HepG2 (cell line): ENCODE results near the gene METRNL. TPM values are rescaled to one million over a fixed set of nuclear protein-coding genes. Genes with fewer than 3 reads are reported as not detected.
A peak's percentile ranks its signal among the peaks of the same experiment; 100 is the strongest.

ENCODE experiments used
- AKNA ChIP-seq: sonication (generic); formaldehyde crosslinking; IDR thresholded peaks from 2 replicates; pipeline ENCODE4 v1.4.0; 2020; ENCODE audit warnings: missing genetic modification reagents, borderline replicate concordance
- BRF2 ChIP-seq: sonication (generic); formaldehyde crosslinking; IDR thresholded peaks from 2 replicates; pipeline ENCODE4 v1.8.1; 2022; ENCODE audit warnings: mild to moderate bottlenecking, missing genetic modification reagents
- CBX5 ChIP-seq: sonication (generic); formaldehyde crosslinking; IDR thresholded peaks from 2 replicates; pipeline ENCODE4 v1.4.0; 2020; ENCODE audit warnings: missing genetic modification reagents, borderline replicate concordance
- FIP1L1 ChIP-seq: fragments of 200-400 bp; formaldehyde crosslinking; IDR thresholded peaks from 2 replicates; pipeline ENCODE4 v1.6.1; 2018; ENCODE audit warnings: low read depth, mild to moderate bottlenecking, low read length, moderate library complexity, borderline replicate concordance; ENCODE audit not compliant: insufficient read depth
- FOXJ3 ChIP-seq: sonication (generic); formaldehyde crosslinking; IDR thresholded peaks from 2 replicates; pipeline ENCODE4 v1.4.0; 2020; ENCODE audit warnings: missing genetic modification reagents, mild to moderate bottlenecking, borderline replicate concordance
- HES4 ChIP-seq: sonication (generic); formaldehyde crosslinking; IDR thresholded peaks from 2 replicates; pipeline ENCODE4 v1.9.0; 2021; ENCODE audit warnings: mild to moderate bottlenecking, missing genetic modification reagents, borderline replicate concordance
- IKZF1 ChIP-seq: fragments of 450-650 bp; IDR thresholded peaks from 2 replicates; pipeline ENCODE4 v1.7.1; 2016
- MAZ ChIP-seq, 2 experiments: sonication (generic) in 1 of 2; formaldehyde crosslinking in 1 of 2; IDR thresholded peaks; 2 replicates each; pipeline versions ENCODE4 v1.5.0 to v1.6.1; 2012 to 2020; ENCODE audit warnings: low read depth in 2 of 2, mild to moderate bottlenecking in 2 of 2, borderline replicate concordance in 1 of 2, improper control_type of control experiment in 1 of 2, low read length in 1 of 2, missing genetic modification reagents in 1 of 2, moderate library complexity in 1 of 2
- MXD1 ChIP-seq: sonication (generic); formaldehyde crosslinking; IDR thresholded peaks from 2 replicates; pipeline ENCODE4 v1.4.0; 2020; ENCODE audit warnings: mild to moderate bottlenecking, missing genetic modification reagents
- MYNN ChIP-seq: sonication (generic); formaldehyde crosslinking; IDR thresholded peaks from 2 replicates; pipeline ENCODE4 v1.4.0; 2020; ENCODE audit warnings: mild to moderate bottlenecking, low read depth, missing genetic modification reagents
- PHF20 ChIP-seq: sonication (generic); formaldehyde crosslinking; IDR thresholded peaks from 2 replicates; pipeline ENCODE4 v1.5.0; 2020; ENCODE audit warnings: mild to moderate bottlenecking, missing genetic modification reagents
- PHF5A ChIP-seq: IDR thresholded peaks from one replicate; pipeline ENCODE4 v1.6.1; 2018; ENCODE audit warnings: low read depth, missing genetic modification reagents; ENCODE audit not compliant: unreplicated experiment
- SKI ChIP-seq: fragments of 450-650 bp; IDR thresholded peaks from one replicate; pipeline ENCODE4 v1.6.1; 2018; ENCODE audit warnings: mild to moderate bottlenecking; ENCODE audit not compliant: partially characterized antibody
- SMC3 ChIP-seq: IDR thresholded peaks from 2 replicates; pipeline ENCODE4 v1.6.1; 2011; ENCODE audit warnings: low read length, improper control_type of control experiment
- SP5 ChIP-seq: IDR thresholded peaks from 2 replicates; pipeline ENCODE4 v1.6.1; 2016; ENCODE audit warnings: low read depth, borderline replicate concordance
- TGIF2 ChIP-seq: IDR thresholded peaks from 2 replicates; pipeline ENCODE4 v1.6.1; 2016; ENCODE audit warnings: control low read depth, missing compliant biosample characterization
- TRIM22 ChIP-seq: fragments of 450-650 bp; IDR thresholded peaks from 2 replicates; pipeline ENCODE4 v1.6.1; 2017
- ZFP82 ChIP-seq: sonication (generic); formaldehyde crosslinking; IDR thresholded peaks from 2 replicates; pipeline ENCODE4 v1.5.1; 2020; ENCODE audit warnings: mild to moderate bottlenecking, missing genetic modification reagents, borderline replicate concordance
- ZIK1 ChIP-seq: sonication (generic); formaldehyde crosslinking; IDR thresholded peaks from 2 replicates; pipeline ENCODE4 v1.5.0; 2020; ENCODE audit warnings: mild to moderate bottlenecking, low read depth, missing genetic modification reagents, borderline replicate concordance
- ZNF572 ChIP-seq: sonication (generic); formaldehyde crosslinking; IDR thresholded peaks from 2 replicates; pipeline ENCODE4 v1.5.1; 2020; ENCODE audit warnings: mild to moderate bottlenecking, missing genetic modification reagents
- ZNF788 ChIP-seq: sonication (generic); formaldehyde crosslinking; IDR thresholded peaks from 2 replicates; pipeline ENCODE4 v1.5.0; 2020; ENCODE audit warnings: mild to moderate bottlenecking, missing genetic modification reagents, borderline replicate concordance
- polyA plus RNA-seq, 8 experiments: library from polyadenylated mRNA; depleted of rRNA in 3 of 8; stranded (reverse) in 7 of 8; unstranded in 1 of 8; fragments of >200 nt; fragmentation: Illumina TruSeq in 4 of 8; extraction: Trizol in 4 of 8; gene quantifications; 2 replicates each; pipeline versions ENCODE4 v1.2.1 to v1.2.3, GENCODE V29; 2011 to 2016; ENCODE audit warnings: low read depth in 4 of 8, missing spikeins in 1 of 8, mixed read lengths in 1 of 8; ENCODE audit not compliant: insufficient read depth in 1 of 8
- total RNA-seq, 5 experiments: library from RNA; depleted of rRNA; stranded (reverse); fragments of >200 nt; fragmentation: Illumina TruSeq; extraction: Trizol; gene quantifications; 2 replicates each; pipeline ENCODE4 v1.2.3, GENCODE V29; 2016; ENCODE audit warnings: low read depth in 1 of 5

Gene METRNL
- total and polyA plus RNA-seq, 2 of the 13 experiments (the other 11 are each of a cell fraction or from before 2014, with no cell fraction given): 0.66 to 0.84 TPM

GRCh38 chr17:83051396-83052240 lies 27.8 kb upstream of the METRNL start (continued):
- TF ChIP-seq TRIM22: no peak
- TF ChIP-seq ZNF572 (CRISPR knock-in tag): peak; percentile 79; the same call in 1 of the 2 replicates
- peak; percentile 51 for TF ChIP-seq SP5
- no peak for TF ChIP-seq AKNA (CRISPR knock-in tag)
- TF ChIP-seq PHF20 (CRISPR knock-in tag): no peak
- peak; percentile 42 for TF ChIP-seq PHF5A (CRISPR knock-in tag)
- TF ChIP-seq ZIK1 (CRISPR knock-in tag): peak; percentile 96; the same call in 1 of the 2 replicates
- TF ChIP-seq ZNF788 (CRISPR knock-in tag): peak; percentile 83; the same call in 1 of the 2 replicates
- peak; percentile 15 for TF ChIP-seq SKI
- TF ChIP-seq MXD1 (CRISPR knock-in tag): peak; percentile 97; the same call in 1 of the 2 replicates
- TF ChIP-seq TGIF2: peak; percentile 80
- TF ChIP-seq MYNN (CRISPR knock-in tag): 0 out of 2 replicates have a peak, but pooled peaks have one; percentile 71
- TF ChIP-seq FOXJ3 (CRISPR knock-in tag): no peak
- peak; percentile 91 for TF ChIP-seq MAZ (IDR thresholded peaks at IDR 0.05; ENCODE audit: borderline replicate concordance, low read depth, low read length)
- peak; percentile 95 for TF ChIP-seq MAZ (CRISPR knock-in tag; IDR thresholded peaks at IDR 0.05; ENCODE audit: low read depth)
- no peak for TF ChIP-seq IKZF1
- peak; percentile 87 for TF ChIP-seq HES4 (CRISPR knock-in tag)
- peak; percentile 99 for TF ChIP-seq ZFP82
- TF ChIP-seq SMC3: no peak
- TF ChIP-seq FIP1L1: no peak
- peak; percentile 87; the same call in 1 of the 2 replicates for TF ChIP-seq BRF2 (CRISPR knock-in tag)
- TF ChIP-seq CBX5 (CRISPR knock-in tag): no peak; the same call in 1 of the 2 replicates
